ENCODE results near the gene CCDC18. TPM values are rescaled to one million over a fixed set of nuclear protein-coding genes. Genes with fewer than 3 reads are reported as not detected.
"Not testable (repeated sequence)": the region's sequence is repeated elsewhere in the genome, so short reads cannot be mapped to it uniquely, and the experiment has no call there.

Gene CCDC18
- total RNA-seq, 1 donor from 2014 or later = 11.6 TPM

GRCh38 chr1:93221913-93222312 lies 41.4 kb downstream of the CCDC18 start:
- no peak for DNase-seq (ENCODE audit: low spot score)
- Mint-ChIP-seq H3K4me3 (no peak overlapping the region), H3K27me3 (ENCODE audit: insufficient read depth) (no peaks in the 10 kb centered on the region), H3K4me1 (ENCODE audit: low read depth) (peaks cover 22% of the 10 kb centered on the region), H3K9me3 (peaks cover 3% of the 10 kb centered on the region), H3K27ac (no peak overlapping the region), H3K36me3 (ENCODE audit: low read depth) (peaks cover 49% of the 10 kb centered on the region)
- intact Hi-C loops (cut with micrococcal nuclease) = no loop called here

GRCh38 chr1:93223023-93223675 lies 42.6 kb downstream of the CCDC18 start:
- Mint-ChIP-seq H3K27me3 (ENCODE audit: insufficient read depth) (no peaks in the 10 kb centered on the region), H3K27ac (no peak overlapping the region), H3K4me3 (no peak overlapping the region), H3K36me3 (ENCODE audit: low read depth) (peaks cover 40% of the 10 kb centered on the region), H3K9me3 (peaks cover 3% of the 10 kb centered on the region), H3K4me1 (ENCODE audit: low read depth) (peaks cover 19% of the 10 kb centered on the region)
- no peak for DNase-seq (ENCODE audit: low spot score)
- intact Hi-C loops (cut with micrococcal nuclease) = no loop called here

- intact Hi-C loops (cut with micrococcal nuclease) = no loop called here
- Mint-ChIP-seq H3K9me3 (peaks cover 3% of the 10 kb centered on the region), H3K36me3 (ENCODE audit: low read depth) (peaks cover 56% of the 10 kb centered on the region), H3K27me3 (ENCODE audit: insufficient read depth) (no peaks in the 10 kb centered on the region), H3K4me3 (no peak overlapping the region), H3K4me1 (ENCODE audit: low read depth) (no peaks in the 10 kb centered on the region), H3K27ac (no peak overlapping the region)
- no peak for DNase-seq (ENCODE audit: low spot score)
These were observed 54.7 kb downstream of the CCDC18 start for GRCh38 chr1:93235261-93235660.

GRCh38 chr1:93237021-93237420 lies 56.5 kb downstream of the CCDC18 start:
- Mint-ChIP-seq H3K9me3 (peaks cover 8% of the 10 kb centered on the region), H3K36me3 (ENCODE audit: low read depth) (peaks cover 59% of the 10 kb centered on the region), H3K27ac (no peak overlapping the region), H3K27me3 (ENCODE audit: insufficient read depth) (no peaks in the 10 kb centered on the region), H3K4me1 (ENCODE audit: low read depth) (no peaks in the 10 kb centered on the region), H3K4me3 (no peak overlapping the region)
- DNase-seq (ENCODE audit: low spot score) = no peak
- intact Hi-C loops (cut with micrococcal nuclease) = no loop called here

GRCh38 chr1:93238425-93238824 lies 57.9 kb downstream of the CCDC18 start:
- intact Hi-C loops (cut with micrococcal nuclease) = no loop called here
- Mint-ChIP-seq H3K36me3 (ENCODE audit: low read depth) (peaks cover 65% of the 10 kb centered on the region), H3K9me3 (peaks cover 22% of the 10 kb centered on the region), H3K27me3 (ENCODE audit: insufficient read depth) (no peaks in the 10 kb centered on the region), H3K4me1 (ENCODE audit: low read depth) (no peaks in the 10 kb centered on the region), H3K27ac (no peak overlapping the region), H3K4me3 (no peak overlapping the region)
- DNase-seq (ENCODE audit: low spot score) = no peak

- H3K27ac Mint-ChIP-seq = no peak overlapping the region
- no peaks in the 10 kb centered on the region for H3K27me3 Mint-ChIP-seq (ENCODE audit: insufficient read depth)
- peaks cover 26% of the 10 kb centered on the region for H3K9me3 Mint-ChIP-seq
- no peaks in the 10 kb centered on the region for H3K4me1 Mint-ChIP-seq (ENCODE audit: low read depth)
- H3K4me3 Mint-ChIP-seq = no peak overlapping the region
- H3K36me3 Mint-ChIP-seq (ENCODE audit: low read depth) = peaks cover 62% of the 10 kb centered on the region
- intact Hi-C loops (cut with micrococcal nuclease) = no loop called here
- DNase-seq (ENCODE audit: low spot score) = no peak
These were observed 59.3 kb downstream of the CCDC18 start for GRCh38 chr1:93239863-93240262.

GRCh38 chr1:93243233-93243632 lies 62.7 kb downstream of the CCDC18 start:
- DNase-seq (ENCODE audit: low spot score); H3K27me3 Mint-ChIP-seq (ENCODE audit: insufficient read depth); H3K27ac Mint-ChIP-seq; H3K4me3 Mint-ChIP-seq; H3K4me1 Mint-ChIP-seq (ENCODE audit: low read depth); intact Hi-C loops (cut with micrococcal nuclease): not testable (repeated sequence)
- Mint-ChIP-seq H3K9me3 (peaks cover 26% of the 10 kb centered on the region), H3K36me3 (ENCODE audit: low read depth) (peaks cover 48% of the 10 kb centered on the region)

GRCh38 chr1:93244298-93245069 lies 64.0 kb downstream of the CCDC18 start:
- Mint-ChIP-seq H3K9me3 (peaks cover 26% of the 10 kb centered on the region), H3K27me3 (ENCODE audit: insufficient read depth) (no peaks in the 10 kb centered on the region), H3K27ac (no peak overlapping the region), H3K36me3 (ENCODE audit: low read depth) (peaks cover 51% of the 10 kb centered on the region), H3K4me1 (ENCODE audit: low read depth) (no peaks in the 10 kb centered on the region), H3K4me3 (no peak overlapping the region)
- DNase-seq (ENCODE audit: low spot score) = no peak
- intact Hi-C loops (cut with micrococcal nuclease) = no loop called here

GRCh38 chr1:93251966-93252365 lies 71.4 kb downstream of the CCDC18 start:
- Mint-ChIP-seq H3K27me3 (ENCODE audit: insufficient read depth) (no peaks in the 10 kb centered on the region), H3K36me3 (ENCODE audit: low read depth) (peaks cover 29% of the 10 kb centered on the region), H3K4me1 (ENCODE audit: low read depth) (no peaks in the 10 kb centered on the region), H3K9me3 (peaks cover 12% of the 10 kb centered on the region), H3K4me3 (no peak overlapping the region), H3K27ac (no peak overlapping the region)
- intact Hi-C loops (cut with micrococcal nuclease) = no loop called here
- DNase-seq (ENCODE audit: low spot score) = no peak

GRCh38 chr1:93252598-93252997 lies 72.1 kb downstream of the CCDC18 start:
- H3K27ac Mint-ChIP-seq = no peak overlapping the region
- intact Hi-C loops (cut with micrococcal nuclease) = no loop called here
- H3K4me3 Mint-ChIP-seq = no peak overlapping the region
- no peaks in the 10 kb centered on the region for H3K27me3 Mint-ChIP-seq (ENCODE audit: insufficient read depth)
- DNase-seq (ENCODE audit: low spot score) = no peak
- peaks cover 12% of the 10 kb centered on the region for H3K9me3 Mint-ChIP-seq
- H3K4me1 Mint-ChIP-seq (ENCODE audit: low read depth) = no peaks in the 10 kb centered on the region
- peaks cover 29% of the 10 kb centered on the region for H3K36me3 Mint-ChIP-seq (ENCODE audit: low read depth)

GRCh38 chr1:93253516-93253915 lies 73.0 kb downstream of the CCDC18 start:
- Mint-ChIP-seq H3K36me3 (ENCODE audit: low read depth) (peaks cover 26% of the 10 kb centered on the region), H3K4me3 (no peak overlapping the region), H3K9me3 (peaks cover 12% of the 10 kb centered on the region), H3K27me3 (ENCODE audit: insufficient read depth) (no peaks in the 10 kb centered on the region), H3K27ac (no peak overlapping the region), H3K4me1 (ENCODE audit: low read depth) (no peaks in the 10 kb centered on the region)
- intact Hi-C loops (cut with micrococcal nuclease) = no loop called here
- DNase-seq (ENCODE audit: low spot score) = no peak

- no peak for DNase-seq (ENCODE audit: low spot score)
- Mint-ChIP-seq H3K27ac (no peak overlapping the region), H3K4me3 (no peak overlapping the region), H3K9me3 (peaks cover 12% of the 10 kb centered on the region), H3K27me3 (ENCODE audit: insufficient read depth) (no peaks in the 10 kb centered on the region), H3K36me3 (ENCODE audit: low read depth) (peaks cover 19% of the 10 kb centered on the region), H3K4me1 (ENCODE audit: low read depth) (no peaks in the 10 kb centered on the region)
- intact Hi-C loops (cut with micrococcal nuclease) = no loop called here
These were observed 74.9 kb downstream of the CCDC18 start for GRCh38 chr1:93255222-93256079.

- Mint-ChIP-seq H3K27ac (no peak overlapping the region), H3K4me3 (no peak overlapping the region), H3K4me1 (ENCODE audit: low read depth) (no peaks in the 10 kb centered on the region), H3K36me3 (ENCODE audit: low read depth) (peaks cover 24% of the 10 kb centered on the region), H3K27me3 (ENCODE audit: insufficient read depth) (no peaks in the 10 kb centered on the region), H3K9me3 (peaks cover 19% of the 10 kb centered on the region)
- DNase-seq (ENCODE audit: low spot score) = no peak
- intact Hi-C loops (cut with micrococcal nuclease) = no loop called here
These were observed 75.9 kb downstream of the CCDC18 start for GRCh38 chr1:93256433-93256832.

All from activated T-helper 1 cell treated with anti-CD3 and anti-CD28 coated beads, Interleukin-12 subunit alpha, Interleukin-12 subunit beta, Interleukin-2, Interleukin-4 antibody, amounts not matched to agents 30 ng/mL and 10 ng/mL and 1 ng/mL, durations not matched to agents 14 hours and 24 hours and 36 hours (primary cell).